Glomerular endothelial cell (primary cell): ENCODE measurements around the gene SCGB3A2. TPM values are rescaled to one million over a fixed set of nuclear protein-coding genes. Genes with fewer than 3 reads are reported as not detected.

ENCODE experiments used
- DNase-seq: peaks from one replicate; pipeline ENCODE4 v3.0.0-alpha.2; 2011; ENCODE audit warnings: low read depth, low spot score; ENCODE audit errors: extremely low read depth
- total RNA-seq: library from RNA; depleted of rRNA; stranded (reverse); fragments of >200 nt; gene quantifications from 2 replicates; pipeline ENCODE4 v1.2.3, GENCODE V29; 2015

SCGB3A2 gene
- total RNA-seq, 1 donor from 2014 or later = not detected

- DNase-seq = no peak
Measured at GRCh38 chr5:147901599-147902039, 23.1 kb downstream of the SCGB3A2 start.

GRCh38 chr5:147902609-147903115, 24.2 kb downstream of the SCGB3A2 start:
- no peak for DNase-seq

GRCh38 chr5:147904110-147904509, 25.6 kb downstream of the SCGB3A2 start:
- DNase-seq = no peak

- no peak for DNase-seq
Measured at GRCh38 chr5:147906326-147907095, 28.0 kb downstream of the SCGB3A2 start, which contains the start of gene C5orf46. C5orf46 (minus strand) TSS chr5:147906538; CDS start chr5:147906501, 37 bp downstream.

- DNase-seq = no peak
Measured at GRCh38 chr5:147911427-147911826, 32.9 kb downstream of the SCGB3A2 start.

- DNase-seq = no peak
Measured at GRCh38 chr5:147912011-147912410, 33.5 kb downstream of the SCGB3A2 start.

- no peak for DNase-seq
Measured at GRCh38 chr5:147913786-147914185, 35.3 kb downstream of the SCGB3A2 start.

GRCh38 chr5:147918101-147918685, 39.7 kb downstream of the SCGB3A2 start:
- no peak for DNase-seq

GRCh38 chr5:147918899-147919298, 40.4 kb downstream of the SCGB3A2 start:
- DNase-seq = no peak

GRCh38 chr5:147920420-147921030, 42.0 kb downstream of the SCGB3A2 start:
- DNase-seq = no peak

- no peak for DNase-seq
Measured at GRCh38 chr5:147921136-147921535, 42.6 kb downstream of the SCGB3A2 start.

GRCh38 chr5:147925020-147925419, 46.5 kb downstream of the SCGB3A2 start:
- no peak for DNase-seq

- DNase-seq = no peak
Measured at GRCh38 chr5:147927901-147928300, 49.4 kb downstream of the SCGB3A2 start.

GRCh38 chr5:147930769-147931168, 52.3 kb downstream of the SCGB3A2 start:
- DNase-seq = no peak

Other genes starting within 250 kb of the SCGB3A2 start
- gene JAKMIP2, start 96.0 kb upstream of the SCGB3A2 start, total RNA-seq = 0.29 and 0.44 TPM in 2 replicates
- gene SPINK1, start 47.0 kb upstream of the SCGB3A2 start, total RNA-seq = not detected in 2 replicates
- gene C5orf46, start 27.8 kb downstream of the SCGB3A2 start, total RNA-seq = not detected in 2 replicates
- 0.12 and 3.2 TPM in 2 replicates for gene SPINK5, start 185.3 kb downstream of the SCGB3A2 start, total RNA-seq